ENCODE measurements around the gene HDGFL2. TPM values are rescaled to one million over a fixed set of nuclear protein-coding genes. Genes with fewer than 3 reads are reported as not detected.

HDGFL2 gene
- total and polyA plus RNA-seq, 4 donors = 3.4 to 15.7 (median 14.1) TPM

GRCh38 chr19:4508698-4509097, 36.6 kb downstream of the HDGFL2 start:
- Histone ChIP-seq H3K9ac (ENCODE audit: low read depth in 1 of 2, low read length in 2 of 2) (no peak overlapping the region), H3K27ac (ENCODE audit: low read depth in 1 of 2, low read length in 2 of 2) (no peak overlapping the region), H3K9me3 (ENCODE audit: control insufficient read depth in 4 of 4, low read length in 3 of 4) (no peaks in the 10 kb centered on the region), H3K36me3 (ENCODE audit: control insufficient read depth in 4 of 4, insufficient read depth in 3 of 4, low read depth in 1 of 4, low read length in 3 of 4) (peaks cover 15 to 70% (median 28%) of the 10 kb centered on the region in 4 donors), H3K4me3 (ENCODE audit: low read depth in 1 of 3, low read length in 3 of 3) (no peak overlapping the region), H3K4me1 (ENCODE audit: control insufficient read depth in 4 of 4, insufficient read depth in 4 of 4, low read length in 3 of 4) (no peaks in the 10 kb centered on the region), H3K27me3 (ENCODE audit: control insufficient read depth in 4 of 4, insufficient read depth in 4 of 4, low read length in 3 of 4) (no peaks in the 10 kb centered on the region)
- 89% methylated on average over 21 of the region's 21 CpGs for WGBS
- no peak for DNase-seq (ENCODE audit: low spot score)
- TF ChIP-seq YY1 (IDR thresholded peaks at IDR 0.05) (no peak), ATF3 (IDR thresholded peaks at IDR 0.05) (no peak), MAX (IDR thresholded peaks at IDR 0.05) (no peak), RAD21 (IDR thresholded peaks at IDR 0.05) (no peak), EGR1 (IDR thresholded peaks at IDR 0.05; ENCODE audit: low read depth in 2 of 2) (no peak), FOXA1 (IDR thresholded peaks at IDR 0.05) (no peak), ZBTB33 (IDR thresholded peaks at IDR 0.05) (no peak), CTCF (IDR thresholded peaks at IDR 0.05; ENCODE audit: low read depth, low read length, missing input control) (no peak), GABPA (IDR thresholded peaks at IDR 0.05 in 1 of 2, conservative IDR thresholded peaks at IDR 0.05 in 1 of 2) (no peak), HNF4G (IDR thresholded peaks at IDR 0.05) (no peak), TAF1 (conservative IDR thresholded peaks at IDR 0.05) (no peak), REST (IDR thresholded peaks at IDR 0.05) (no peak), RXRA (IDR thresholded peaks at IDR 0.05) (no peak), JUND (IDR thresholded peaks at IDR 0.05) (no peak), SP1 (IDR thresholded peaks at IDR 0.05) (no peak), HNF4A (conservative IDR thresholded peaks at IDR 0.05) (no peak), NR2F2 (IDR thresholded peaks at IDR 0.05) (no peak)

All from liver (tissue), 9 donors.